CD4-positive, alpha-beta memory T cell (primary cell): ENCODE results near the gene PLEK2. TPM values are rescaled to one million over a fixed set of nuclear protein-coding genes. Genes with fewer than 3 reads are reported as not detected.
"Not testable (repeated sequence)": the region's sequence is repeated elsewhere in the genome, so short reads cannot be mapped to it uniquely, and the experiment has no call there.

ENCODE experiments used
- CTCF ChIA-PET: fragments of 350-600 bp; sonication (Branson Sonifier 250); formaldehyde crosslinking; loops from one replicate; lab custom pipeline; 2021; ENCODE audit warnings: inconsistent platforms; ENCODE audit not compliant: partially characterized antibody; lab: Charles Lee
- POLR2A ChIA-PET: fragments of 350-600 bp; sonication (Branson Sonifier 250); formaldehyde crosslinking; loops from one replicate; lab custom pipeline; 2021; ENCODE audit not compliant: partially characterized antibody; lab: Charles Lee
- DNase-seq, 5 donors: peaks; one replicate each; pipeline versions ENCODE4 v3.0.0 to v3.0.0-alpha.2; 2020 to 2022; ENCODE audit warnings: mixed read lengths in 1 of 5
- H3K27ac ChIP-seq: one replicate; pipeline ENCODE4 v1.7.0; 2013; ENCODE audit warnings: low read depth, low read length
- H3K27me3 ChIP-seq: 2 replicates; pipeline ENCODE4 v1.7.0; 2013; ENCODE audit warnings: mild to moderate bottlenecking, low read length, moderate library complexity; ENCODE audit not compliant: insufficient read depth
- H3K36me3 ChIP-seq: 2 replicates; pipeline ENCODE4 v1.7.0; 2013; ENCODE audit warnings: mild to moderate bottlenecking, low read length, moderate library complexity; ENCODE audit not compliant: insufficient read depth
- H3K4me1 ChIP-seq: 2 replicates; pipeline ENCODE4 v1.7.0; 2013; ENCODE audit warnings: mild to moderate bottlenecking, low read length, moderate library complexity; ENCODE audit not compliant: insufficient read depth
- H3K4me3 ChIP-seq, 2 donors: one replicate each; pipeline ENCODE4 v1.7.0; 2013; ENCODE audit warnings: low read length in 2 of 2, mild to moderate bottlenecking in 1 of 2
- H3K9me3 ChIP-seq, 2 donors: one replicate each; pipeline ENCODE4 v1.7.0; 2013; ENCODE audit warnings: low read length in 2 of 2, control low read depth in 1 of 2; ENCODE audit not compliant: control insufficient read depth in 1 of 2
- H3K27ac Mint-ChIP-seq, 7 donors: one replicate each; pipeline ENCODE4 v1.8.0; 2020 to 2021; ENCODE audit warnings: mixed read lengths in 7 of 7, mild to moderate bottlenecking in 6 of 7, inconsistent platforms in 3 of 7, moderate library complexity in 3 of 7
- H3K27me3 Mint-ChIP-seq, 2 donors: one replicate each; pipeline ENCODE4 v1.8.0; 2020 to 2021; ENCODE audit warnings: mixed read lengths in 2 of 2
- H3K36me3 Mint-ChIP-seq, 2 donors: one replicate each; pipeline ENCODE4 v1.8.0; 2020 to 2021; ENCODE audit warnings: mixed read lengths in 2 of 2, inconsistent platforms in 1 of 2, mild to moderate bottlenecking in 1 of 2
- H3K4me1 Mint-ChIP-seq, 4 donors: one replicate each; pipeline ENCODE4 v1.8.0; 2020 to 2021; ENCODE audit warnings: mixed read lengths in 4 of 4, mild to moderate bottlenecking in 1 of 4
- H3K4me3 Mint-ChIP-seq, 8 donors: one replicate each; pipeline ENCODE4 v1.8.0; 2020 to 2021; ENCODE audit warnings: mixed read lengths in 8 of 8, mild to moderate bottlenecking in 7 of 8, moderate library complexity in 6 of 8, inconsistent platforms in 3 of 8
- H3K9me3 Mint-ChIP-seq, 8 donors: one replicate each; pipeline ENCODE4 v1.8.0; 2020 to 2021; ENCODE audit warnings: mixed read lengths in 8 of 8, mild to moderate bottlenecking in 5 of 8, inconsistent platforms in 3 of 8, moderate library complexity in 1 of 8
- intact Hi-C: fragments of 100-400 bp; cut with micrococcal nuclease; formaldehyde crosslinking; loops from one replicate; pipeline ENCODE4 v1.15.1; 2023
- polyA plus RNA-seq, 2 donors: library from polyadenylated mRNA; unstranded; fragments of 300-500 nt; fragmentation: Illumina TruSeq; gene quantifications; one replicate each; pipeline ENCODE4 v1.2.3, GENCODE V29; 2021
- total RNA-seq, 2 experiments: library from RNA; stranded (reverse); gene quantifications; one replicate each; pipeline ENCODE4 v1.2.3, GENCODE V29; 2021

Gene PLEK2
- total and polyA plus RNA-seq, 4 experiments from 2014 or later: 1.9 to 4.1 (median 2.5) TPM

GRCh38 chr14:67451667-67452066, 39.7 kb upstream of the PLEK2 start:
- DNase-seq, H3K27ac ChIP-seq, H3K4me1 Mint-ChIP-seq, H3K9me3 ChIP-seq, H3K9me3 Mint-ChIP-seq, H3K4me3 Mint-ChIP-seq, intact Hi-C loops, H3K4me1 ChIP-seq, H3K27me3 ChIP-seq, H3K27me3 Mint-ChIP-seq, POLR2A ChIA-PET, H3K36me3 ChIP-seq, H3K36me3 Mint-ChIP-seq, H3K4me3 ChIP-seq: not testable (repeated sequence)
- CTCF ChIA-PET: interaction anchor here (1.1 kb wide), 1 partner anchor 74 kb away, joined by 4 read pairs; no protein-coding TSS in a partner anchor
- H3K27ac Mint-ChIP-seq: peak overlapping the region in 1 of 7 donors; percentile 53

GRCh38 chr14:67449096-67449495, 37.1 kb upstream of the PLEK2 start:
- H3K4me3 ChIP-seq: no peak overlapping the region
- H3K4me1 Mint-ChIP-seq: no peaks in the 10 kb centered on the region
- H3K27me3 Mint-ChIP-seq: peaks cover 5 to 9% of the 10 kb centered on the region in 2 donors
- peaks cover 0 to 10% (median 2%) of the 10 kb centered on the region in 8 donors for H3K9me3 Mint-ChIP-seq
- H3K36me3 Mint-ChIP-seq: peaks cover 0 to 4% of the 10 kb centered on the region in 2 donors
- H3K27me3 ChIP-seq: no peaks in the 10 kb centered on the region
- ChIA-PET CTCF (interaction anchor here (2.6 kb wide), 1 partner anchor 21 kb away, joined by 14 read pairs; no protein-coding TSS in a partner anchor), POLR2A (no interaction called here)
- no peaks in the 10 kb centered on the region for H3K9me3 ChIP-seq
- no peaks in the 10 kb centered on the region for H3K36me3 ChIP-seq
- no peaks in the 10 kb centered on the region for H3K4me1 ChIP-seq
- DNase-seq: no peak
- no peak overlapping the region for H3K27ac ChIP-seq
- no peak overlapping the region for H3K4me3 Mint-ChIP-seq
- intact Hi-C loops: no loop called here
- no peak overlapping the region for H3K27ac Mint-ChIP-seq

- intact Hi-C loops: no loop called here
These were observed 35.0 kb upstream of the PLEK2 start for GRCh38 chr14:67447033-67447381.

GRCh38 chr14:67446371-67447032, 34.5 kb upstream of the PLEK2 start:
- POLR2A ChIA-PET: no interaction called here
- no peaks in the 10 kb centered on the region for H3K4me1 Mint-ChIP-seq
- no peaks in the 10 kb centered on the region for H3K4me1 ChIP-seq
- CTCF ChIA-PET: interaction anchor here (1.2 to 2.6 kb wide), 2 partner anchors 19 to 81 kb away, joined by 3 to 14 read pairs; no protein-coding TSS in a partner anchor
- peaks cover 0 to 10% (median 2%) of the 10 kb centered on the region in 8 donors for H3K9me3 Mint-ChIP-seq
- peaks cover 5 to 10% of the 10 kb centered on the region in 2 donors for H3K27me3 Mint-ChIP-seq
- no peaks in the 10 kb centered on the region for H3K36me3 ChIP-seq
- intact Hi-C loops: no loop called here
- H3K27me3 ChIP-seq: no peaks in the 10 kb centered on the region
- peak overlapping the region in 1 of 7 donors; percentile 8 for H3K27ac Mint-ChIP-seq
- DNase-seq: no peak
- no peak overlapping the region for H3K4me3 ChIP-seq
- no peak overlapping the region for H3K4me3 Mint-ChIP-seq
- no peak overlapping the region for H3K27ac ChIP-seq
- H3K36me3 Mint-ChIP-seq: peaks cover 0 to 4% of the 10 kb centered on the region in 2 donors
- H3K9me3 ChIP-seq: no peaks in the 10 kb centered on the region

More at GRCh38 chr14:67447033-67447381, 35.0 kb upstream of the PLEK2 start:
- no peak for DNase-seq
- Histone ChIP-seq H3K27ac (no peak overlapping the region), H3K27me3 (no peaks in the 10 kb centered on the region), H3K9me3 (no peaks in the 10 kb centered on the region), H3K36me3 (no peaks in the 10 kb centered on the region), H3K4me3 (no peak overlapping the region), H3K4me1 (no peaks in the 10 kb centered on the region)
- Mint-ChIP-seq H3K36me3 (peaks cover 0 to 4% of the 10 kb centered on the region in 2 donors), H3K4me3 (no peak overlapping the region), H3K4me1 (no peaks in the 10 kb centered on the region), H3K9me3 (peaks cover 0 to 10% (median 2%) of the 10 kb centered on the region in 8 donors), H3K27ac (no peak overlapping the region), H3K27me3 (peaks cover 5 to 11% of the 10 kb centered on the region in 2 donors)
- CTCF ChIA-PET: interaction anchor here (1.3 to 2.6 kb wide), 2 partner anchors 19 to 80 kb away, joined by 6 to 14 read pairs; no protein-coding TSS in a partner anchor
- POLR2A ChIA-PET: interaction anchor here (1.4 kb wide), 1 partner anchor 41 kb away, joined by 3 read pairs; no protein-coding TSS in a partner anchor

GRCh38 chr14:67444395-67444794, 32.4 kb upstream of the PLEK2 start:
- Histone ChIP-seq H3K4me1 (no peaks in the 10 kb centered on the region), H3K36me3 (no peaks in the 10 kb centered on the region), H3K27me3 (no peaks in the 10 kb centered on the region), H3K27ac (no peak overlapping the region), H3K9me3 (no peaks in the 10 kb centered on the region), H3K4me3 (no peak overlapping the region)
- POLR2A ChIA-PET: no interaction called here
- CTCF ChIA-PET: interaction anchor here (1.3 kb wide), 1 partner anchor 20 kb away, joined by 3 read pairs; no protein-coding TSS in a partner anchor
- no peak for DNase-seq
- intact Hi-C loops: no loop called here
- Mint-ChIP-seq H3K9me3 (no peaks in the 10 kb centered on the region), H3K27ac (no peak overlapping the region), H3K36me3 (no peaks in the 10 kb centered on the region), H3K4me3 (no peak overlapping the region), H3K4me1 (no peaks in the 10 kb centered on the region), H3K27me3 (peaks cover 5 to 8% of the 10 kb centered on the region in 2 donors)

- no peaks in the 10 kb centered on the region for H3K4me1 Mint-ChIP-seq
These were observed 30.4 kb upstream of the PLEK2 start for GRCh38 chr14:67442139-67442906.

GRCh38 chr14:67441672-67442071, 29.7 kb upstream of the PLEK2 start:
- CTCF ChIA-PET: no interaction called here
- H3K27ac ChIP-seq: no peak overlapping the region
- H3K27ac Mint-ChIP-seq: no peak overlapping the region
- peaks cover 10 to 11% of the 10 kb centered on the region in 2 donors for H3K27me3 Mint-ChIP-seq
- no peaks in the 10 kb centered on the region for H3K9me3 ChIP-seq
- no peak overlapping the region for H3K4me3 Mint-ChIP-seq
- DNase-seq: no peak
- H3K36me3 ChIP-seq: no peaks in the 10 kb centered on the region
- no peaks in the 10 kb centered on the region for H3K4me1 ChIP-seq
- H3K27me3 ChIP-seq: no peaks in the 10 kb centered on the region
- no peak overlapping the region for H3K4me3 ChIP-seq
- H3K4me1 Mint-ChIP-seq: no peaks in the 10 kb centered on the region
- no peaks in the 10 kb centered on the region for H3K36me3 Mint-ChIP-seq
- intact Hi-C loops: no loop called here
- H3K9me3 Mint-ChIP-seq: no peaks in the 10 kb centered on the region
- POLR2A ChIA-PET: no interaction called here

More at GRCh38 chr14:67442139-67442906, 30.4 kb upstream of the PLEK2 start:
- Mint-ChIP-seq H3K9me3 (no peaks in the 10 kb centered on the region), H3K4me3 (no peak overlapping the region), H3K27me3 (peaks cover 7 to 8% of the 10 kb centered on the region in 2 donors), H3K36me3 (no peaks in the 10 kb centered on the region), H3K27ac (no peak overlapping the region)
- no peak for DNase-seq
- H3K36me3 ChIP-seq: no peaks in the 10 kb centered on the region
- POLR2A ChIA-PET: no interaction called here
- intact Hi-C loops: no loop called here
- H3K27ac ChIP-seq: no peak overlapping the region
- no peaks in the 10 kb centered on the region for H3K27me3 ChIP-seq
- H3K4me3 ChIP-seq: no peak overlapping the region
- no peaks in the 10 kb centered on the region for H3K4me1 ChIP-seq
- CTCF ChIA-PET: no interaction called here
- H3K9me3 ChIP-seq: no peaks in the 10 kb centered on the region
